ENCODE results near the gene LSM2. TPM values are rescaled to one million over a fixed set of nuclear protein-coding genes. Genes with fewer than 3 reads are reported as not detected.

LSM2 gene
- total and polyA plus RNA-seq, 9 of the 15 experiments (the other 6 are each of a cell fraction or from before 2014, with no cell fraction given), result 154 to 407 (median 223) TPM

GRCh38 chr6:31778999-31779885 is 27.5 kb downstream of the LSM2 start (continued):
- TF ChIP-seq NONO (IDR thresholded peaks at IDR 0.05; ENCODE audit: low read depth in 2 of 2, low read length in 1 of 2), result no peak
- TF ChIP-seq ZFX (CRISPR knock-in tag; IDR thresholded peaks at IDR 0.05), result no peak; the same call in 1 of the 2 replicates
- no peak for TF ChIP-seq TAF15 (IDR thresholded peaks at IDR 0.05; ENCODE audit: low read depth, low read length)
- TF ChIP-seq MTA1 (IDR thresholded peaks at IDR 0.05; ENCODE audit: borderline replicate concordance), result no peak
- TF ChIP-seq, protein P1, sequence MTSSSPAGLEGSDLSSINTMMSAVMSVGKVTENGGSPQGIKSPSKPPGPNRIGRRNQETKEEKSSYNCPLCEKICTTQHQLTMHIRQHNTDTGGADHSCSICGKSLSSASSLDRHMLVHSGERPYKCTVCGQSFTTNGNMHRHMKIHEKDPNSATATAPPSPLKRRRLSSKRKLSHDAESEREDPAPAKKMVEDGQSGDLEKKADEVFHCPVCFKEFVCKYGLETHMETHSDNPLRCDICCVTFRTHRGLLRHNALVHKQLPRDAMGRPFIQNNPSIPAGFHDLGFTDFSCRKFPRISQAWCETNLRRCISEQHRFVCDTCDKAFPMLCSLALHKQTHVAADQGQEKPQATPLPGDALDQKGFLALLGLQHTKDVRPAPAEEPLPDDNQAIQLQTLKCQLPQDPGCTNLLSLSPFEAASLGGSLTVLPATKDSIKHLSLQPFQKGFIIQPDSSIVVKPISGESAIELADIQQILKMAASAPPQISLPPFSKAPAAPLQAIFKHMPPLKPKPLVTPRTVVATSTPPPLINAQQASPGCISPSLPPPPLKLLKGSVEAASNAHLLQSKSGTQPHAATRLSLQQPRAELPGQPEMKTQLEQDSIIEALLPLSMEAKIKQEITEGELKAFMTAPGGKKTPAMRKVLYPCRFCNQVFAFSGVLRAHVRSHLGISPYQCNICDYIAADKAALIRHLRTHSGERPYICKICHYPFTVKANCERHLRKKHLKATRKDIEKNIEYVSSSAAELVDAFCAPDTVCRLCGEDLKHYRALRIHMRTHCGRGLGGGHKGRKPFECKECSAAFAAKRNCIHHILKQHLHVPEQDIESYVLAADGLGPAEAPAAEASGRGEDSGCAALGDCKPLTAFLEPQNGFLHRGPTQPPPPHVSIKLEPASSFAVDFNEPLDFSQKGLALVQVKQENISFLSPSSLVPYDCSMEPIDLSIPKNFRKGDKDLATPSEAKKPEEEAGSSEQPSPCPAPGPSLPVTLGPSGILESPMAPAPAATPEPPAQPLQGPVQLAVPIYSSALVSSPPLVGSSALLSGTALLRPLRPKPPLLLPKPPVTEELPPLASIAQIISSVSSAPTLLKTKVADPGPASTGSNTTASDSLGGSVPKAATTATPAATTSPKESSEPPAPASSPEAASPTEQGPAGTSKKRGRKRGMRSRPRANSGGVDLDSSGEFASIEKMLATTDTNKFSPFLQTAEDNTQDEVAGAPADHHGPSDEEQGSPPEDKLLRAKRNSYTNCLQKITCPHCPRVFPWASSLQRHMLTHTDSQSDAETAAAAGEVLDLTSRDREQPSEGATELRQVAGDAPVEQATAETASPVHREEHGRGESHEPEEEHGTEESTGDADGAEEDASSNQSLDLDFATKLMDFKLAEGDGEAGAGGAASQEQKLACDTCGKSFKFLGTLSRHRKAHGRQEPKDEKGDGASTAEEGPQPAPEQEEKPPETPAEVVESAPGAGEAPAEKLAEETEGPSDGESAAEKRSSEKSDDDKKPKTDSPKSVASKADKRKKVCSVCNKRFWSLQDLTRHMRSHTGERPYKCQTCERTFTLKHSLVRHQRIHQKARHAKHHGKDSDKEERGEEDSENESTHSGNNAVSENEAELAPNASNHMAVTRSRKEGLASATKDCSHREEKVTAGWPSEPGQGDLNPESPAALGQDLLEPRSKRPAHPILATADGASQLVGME (CRISPR knock-in tag; IDR thresholded peaks at IDR 0.05), result peak; percentile 61; the same call in 1 of the 2 replicates
- TF ChIP-seq HMG20A (CRISPR knock-in tag; conservative IDR thresholded peaks at IDR 0.05), result no peak
